ENCODE measurements around the gene GPR171.
"Not testable (repeated sequence)": the region's sequence is repeated elsewhere in the genome, so short reads cannot be mapped to it uniquely, and the experiment has no call there.

Gene GPR171, protein sequence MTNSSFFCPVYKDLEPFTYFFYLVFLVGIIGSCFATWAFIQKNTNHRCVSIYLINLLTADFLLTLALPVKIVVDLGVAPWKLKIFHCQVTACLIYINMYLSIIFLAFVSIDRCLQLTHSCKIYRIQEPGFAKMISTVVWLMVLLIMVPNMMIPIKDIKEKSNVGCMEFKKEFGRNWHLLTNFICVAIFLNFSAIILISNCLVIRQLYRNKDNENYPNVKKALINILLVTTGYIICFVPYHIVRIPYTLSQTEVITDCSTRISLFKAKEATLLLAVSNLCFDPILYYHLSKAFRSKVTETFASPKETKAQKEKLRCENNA

DNA sequence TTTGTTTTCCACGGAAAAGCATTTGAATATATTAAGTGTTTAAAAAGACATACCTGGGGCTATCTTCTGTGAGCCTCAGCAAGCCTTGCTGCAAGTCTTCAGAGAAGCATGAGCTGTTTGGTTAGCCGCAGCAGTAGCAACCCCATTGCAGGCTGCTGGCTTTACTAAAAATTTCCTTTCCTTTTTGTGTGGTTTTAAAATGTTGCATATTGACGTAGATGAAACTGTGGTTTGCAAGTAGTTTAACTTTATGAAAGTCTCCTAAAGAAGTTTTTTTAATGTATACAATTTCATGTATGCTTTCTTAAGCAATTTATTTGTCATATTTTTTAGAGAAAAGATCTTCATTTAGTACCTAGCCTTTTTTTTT lies at the start of gene GPR171:
TSS of gene GPR171 (minus strand) at position 166 of the 370 bp plus-strand sequence. CDS start 3,830 bp downstream, outside the sequence.
- DNase-seq = peak; percentile 72 to 85

DNA sequence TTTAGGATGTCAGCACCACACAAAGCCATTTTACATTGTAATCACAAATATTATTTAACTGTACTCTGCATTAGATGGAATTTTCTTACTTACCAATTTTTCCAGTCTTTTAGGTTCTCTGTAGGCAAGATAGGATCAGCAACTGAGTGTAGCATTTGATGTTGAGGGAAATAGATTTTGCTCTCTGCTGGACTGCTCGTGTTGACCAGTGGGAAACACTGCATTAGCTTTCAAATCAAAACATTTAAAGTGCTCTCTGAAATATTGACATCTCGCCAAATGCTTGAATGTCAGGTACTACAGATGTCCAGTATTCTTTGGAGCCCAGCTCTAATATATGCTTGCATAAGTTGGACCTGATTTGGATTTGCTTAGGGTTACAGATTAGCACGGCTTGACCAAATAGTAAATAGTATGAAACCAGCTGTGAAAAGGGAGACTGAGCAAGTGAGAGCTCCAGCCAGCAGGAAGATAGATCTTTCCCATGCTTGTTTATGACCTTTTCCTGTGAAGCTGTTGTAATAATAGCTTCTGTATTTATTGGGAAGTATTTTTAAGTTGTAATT lies 45.8 kb upstream of the GPR171 start:
- DNase-seq = no peak

DNA sequence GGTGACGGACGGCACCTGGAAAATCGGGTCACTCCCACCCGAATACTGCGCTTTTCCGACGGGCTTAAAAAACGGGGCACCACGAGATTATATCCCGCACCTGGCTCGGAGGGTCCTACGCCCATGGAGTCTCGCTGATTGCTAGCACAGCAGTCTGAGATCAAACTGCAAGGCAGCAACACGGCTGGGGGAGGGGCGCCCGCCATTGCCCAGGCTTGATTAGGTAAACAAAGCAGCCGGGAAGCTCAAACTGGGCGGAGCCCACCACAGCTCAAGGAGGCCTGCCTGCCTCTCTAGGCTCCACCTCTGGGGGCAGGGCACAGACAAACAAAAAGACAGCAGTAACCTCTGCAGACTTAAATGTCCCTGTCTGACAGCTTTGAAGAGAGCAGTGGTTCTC lies 39.0 kb upstream of the GPR171 start:
- DNase-seq = not testable (repeated sequence)

DNA sequence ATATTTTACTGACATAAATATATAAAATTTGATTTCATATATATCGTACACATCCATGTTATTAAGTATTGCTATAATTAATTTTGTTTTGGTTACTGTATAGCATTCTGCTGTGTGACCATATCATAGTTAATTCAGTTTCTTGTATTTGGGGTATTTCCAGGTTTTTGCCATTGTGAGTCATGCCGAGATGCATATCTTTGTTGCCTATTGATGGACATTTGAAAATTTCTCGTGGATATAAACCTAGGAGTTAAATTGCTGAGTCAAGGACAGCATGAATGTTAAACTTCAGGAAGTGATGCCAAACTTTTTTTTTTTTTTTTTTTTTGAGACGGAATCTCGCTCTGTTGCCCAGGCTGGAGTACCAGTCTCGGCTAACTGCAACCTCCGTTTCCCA lies 33.7 kb upstream of the GPR171 start:
- DNase-seq = no peak

DNA sequence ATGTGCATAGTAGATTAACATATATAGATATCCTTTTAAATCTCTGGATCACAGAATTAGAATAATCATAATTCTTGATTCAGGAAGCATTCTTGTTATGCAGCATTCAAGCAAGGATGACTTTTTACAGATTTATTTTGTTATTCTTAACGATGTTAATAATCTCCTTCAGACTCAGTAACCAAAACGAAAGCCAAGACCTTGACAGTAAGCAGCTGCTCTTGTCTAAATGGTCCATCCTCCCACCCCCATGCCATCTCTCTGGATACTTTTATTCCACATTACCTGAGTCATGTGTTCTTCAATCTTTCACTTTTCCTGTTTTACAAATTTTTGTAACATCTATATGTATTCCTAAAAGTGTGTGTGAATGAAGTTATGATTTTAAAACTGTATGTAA lies 33.3 kb upstream of the GPR171 start:
- DNase-seq = no peak

DNA sequence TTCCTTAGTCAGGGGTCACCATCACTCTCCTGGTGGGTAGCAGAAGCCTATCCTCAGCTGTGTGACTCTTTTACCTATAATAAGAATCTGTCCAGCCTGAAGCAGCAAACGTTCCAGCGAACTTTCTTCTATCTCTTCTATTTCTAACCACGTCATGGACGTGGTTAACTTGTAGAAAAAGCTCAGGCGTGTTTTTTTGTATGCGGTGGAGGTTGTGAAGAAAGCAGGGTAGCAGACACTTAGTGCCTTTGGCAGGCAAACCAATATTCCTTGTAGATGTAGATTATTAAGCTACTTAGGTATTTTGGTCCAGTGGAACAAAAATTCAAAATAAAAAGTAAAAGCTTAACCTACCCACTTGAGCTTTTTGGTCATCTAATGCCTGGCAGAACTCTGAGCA lies 31.8 kb upstream of the GPR171 start:
- no peak for DNase-seq

DNA sequence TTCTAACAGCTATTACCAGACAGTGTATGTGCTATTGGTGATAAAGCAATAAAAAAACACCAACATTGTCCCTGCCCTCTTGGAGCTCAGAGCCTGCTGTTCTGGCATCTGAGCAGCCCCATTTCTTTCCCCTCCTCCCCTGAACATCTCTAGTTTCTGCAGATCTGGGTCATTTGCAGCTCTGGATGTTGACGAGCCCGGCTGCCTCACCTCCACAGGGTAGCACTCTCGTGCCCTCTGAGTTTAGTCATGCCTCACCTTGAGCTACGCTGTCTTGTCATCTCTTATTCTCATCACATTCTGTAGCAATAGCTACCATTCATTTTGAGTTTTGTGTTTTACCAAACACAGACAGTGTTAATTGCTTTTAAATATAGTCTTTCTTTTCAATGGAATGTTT lies 30.0 kb upstream of the GPR171 start:
- no peak for DNase-seq

DNA sequence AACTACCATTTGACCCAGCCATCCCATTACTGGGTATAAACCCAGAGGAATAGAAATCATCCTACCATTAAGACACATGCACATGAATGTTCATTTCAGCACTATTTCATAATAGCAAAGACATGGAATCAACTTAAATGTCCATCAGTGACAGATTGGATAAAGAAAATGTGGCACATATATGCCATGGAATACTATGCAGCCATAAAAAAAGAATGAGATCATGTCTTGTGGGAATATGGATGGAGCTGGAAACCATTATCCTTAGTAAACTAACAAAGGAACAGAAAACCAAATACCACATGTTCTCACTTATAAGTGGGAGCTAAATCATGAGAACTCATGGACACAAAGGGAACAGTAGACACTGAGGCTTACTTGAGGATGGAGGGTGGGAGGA lies 29.4 kb upstream of the GPR171 start:
- DNase-seq = not testable (repeated sequence)

DNA sequence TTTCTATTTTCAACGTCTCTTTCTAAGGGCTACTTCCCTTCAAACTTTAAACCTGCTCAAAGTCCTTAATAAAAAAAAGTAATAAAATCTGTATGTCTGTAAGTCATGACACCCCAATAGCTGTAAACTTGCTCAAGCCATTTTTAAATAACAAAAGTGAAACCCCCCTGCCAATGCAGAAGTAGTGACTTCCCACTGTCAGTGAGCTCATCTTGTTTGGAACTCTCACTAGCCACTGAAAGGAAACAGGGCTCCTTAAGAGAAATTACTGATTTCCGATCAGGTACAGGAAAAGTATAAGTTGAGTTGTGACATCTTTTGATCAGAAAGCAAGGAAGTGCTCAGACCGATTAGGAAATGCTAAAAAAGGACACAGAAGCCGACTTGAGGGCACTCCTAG lies 27.6 kb upstream of the GPR171 start:
- peak; percentile 55 to 70 for DNase-seq

DNA sequence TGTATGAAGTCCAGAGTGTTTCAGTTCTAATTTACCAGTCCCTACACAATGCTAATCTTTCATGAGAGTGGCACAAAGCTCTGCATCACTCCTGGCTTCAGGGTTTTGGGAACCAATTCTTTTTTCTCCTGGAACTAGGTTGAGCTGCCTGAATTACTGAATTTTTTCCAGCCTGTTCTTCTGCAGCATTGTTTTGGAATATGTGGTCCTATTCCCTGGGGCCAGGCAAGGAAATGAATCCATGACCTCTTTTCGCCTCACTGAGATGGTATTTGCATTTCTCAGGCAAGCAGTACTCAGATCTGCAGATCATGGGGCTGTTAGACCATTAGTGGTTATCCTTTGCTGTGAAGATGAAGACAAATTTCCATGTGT lies 25.6 kb upstream of the GPR171 start:
- DNase-seq = no peak

DNA sequence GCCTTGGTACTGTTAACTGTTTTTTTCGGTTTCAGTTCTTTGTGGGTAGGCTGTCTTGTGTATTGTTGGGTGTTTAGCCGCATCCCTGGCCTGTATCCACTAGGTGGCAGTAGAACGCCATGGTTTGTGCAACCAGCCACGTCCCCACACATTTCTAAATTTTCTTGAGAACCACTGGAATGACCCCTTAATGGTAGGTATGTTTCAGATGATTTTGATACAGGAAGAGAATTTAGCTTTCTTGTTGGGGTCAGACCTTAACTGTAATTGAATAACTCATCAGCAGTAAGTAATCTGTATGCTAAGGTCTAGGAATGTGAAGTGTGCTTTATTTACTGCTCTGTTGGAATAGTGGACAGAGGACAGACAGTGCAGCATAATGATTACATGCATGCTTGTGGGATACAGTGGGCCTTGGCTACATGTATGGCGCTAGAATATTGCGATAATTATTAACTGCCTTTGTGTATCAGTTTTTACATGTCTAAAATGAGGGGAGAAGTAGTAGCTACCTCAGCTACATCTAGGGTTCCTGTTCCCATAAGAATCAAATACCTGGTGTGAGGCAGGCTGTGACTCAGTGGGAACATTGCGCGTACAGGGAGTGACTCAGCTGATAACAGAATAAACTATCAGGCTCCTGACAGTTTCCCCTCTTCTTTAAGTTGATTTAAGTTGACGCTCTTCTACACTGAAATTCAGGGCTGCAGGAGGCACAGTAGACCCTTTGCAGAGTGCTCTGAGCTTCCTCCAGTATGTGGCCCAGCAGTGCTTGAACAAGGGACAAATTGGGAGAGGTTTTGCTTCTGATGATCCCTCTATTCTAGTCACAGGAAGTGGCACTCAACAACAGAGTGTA lies 25.0 kb upstream of the GPR171 start:
- peak; percentile 82 to 87 for DNase-seq

DNA sequence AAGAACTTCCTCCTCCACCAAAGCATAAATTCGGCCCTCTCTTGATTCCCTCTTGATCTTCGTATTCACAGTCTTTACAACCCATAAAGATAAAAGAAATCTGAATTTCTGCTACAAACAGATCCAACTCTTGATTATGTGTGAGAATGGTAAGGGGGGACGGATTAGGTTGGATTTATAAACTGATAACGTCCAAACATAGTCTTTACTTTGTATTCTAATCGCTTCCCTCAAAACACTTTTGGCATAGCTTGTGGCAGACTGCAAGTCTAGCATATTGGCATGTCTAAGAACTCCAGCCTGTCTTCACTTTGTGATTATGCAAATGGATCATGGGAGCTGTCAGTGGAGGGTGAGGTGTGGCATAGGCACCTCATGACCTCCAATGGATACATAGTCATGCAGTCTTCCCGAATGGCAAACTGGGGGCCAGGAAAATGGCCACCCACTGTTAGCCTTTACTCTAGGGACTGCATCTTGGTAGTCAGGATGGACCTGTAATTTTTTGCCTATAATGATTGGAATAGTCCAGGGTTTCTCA lies 24.3 kb upstream of the GPR171 start:
- DNase-seq = no peak

DNA sequence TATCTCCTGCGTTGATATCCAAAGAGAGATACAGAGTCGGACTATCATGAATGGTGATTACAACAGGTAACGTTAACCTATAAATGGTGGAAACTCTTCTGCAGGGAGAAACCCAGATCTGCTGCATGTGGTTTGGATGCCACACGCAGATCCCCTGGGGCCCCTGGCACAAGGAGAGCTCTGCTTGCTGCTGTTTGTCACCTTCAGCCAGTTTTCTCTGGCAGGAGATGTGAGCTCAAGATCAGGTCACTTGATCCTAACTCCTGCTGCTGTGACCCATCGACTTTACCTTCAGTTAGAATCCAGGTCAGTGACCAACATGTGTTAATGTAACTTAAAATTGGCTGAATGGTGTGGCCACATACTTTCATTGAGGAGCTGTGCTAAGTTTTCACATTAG lies 23.8 kb upstream of the GPR171 start:
- DNase-seq = no peak

DNA sequence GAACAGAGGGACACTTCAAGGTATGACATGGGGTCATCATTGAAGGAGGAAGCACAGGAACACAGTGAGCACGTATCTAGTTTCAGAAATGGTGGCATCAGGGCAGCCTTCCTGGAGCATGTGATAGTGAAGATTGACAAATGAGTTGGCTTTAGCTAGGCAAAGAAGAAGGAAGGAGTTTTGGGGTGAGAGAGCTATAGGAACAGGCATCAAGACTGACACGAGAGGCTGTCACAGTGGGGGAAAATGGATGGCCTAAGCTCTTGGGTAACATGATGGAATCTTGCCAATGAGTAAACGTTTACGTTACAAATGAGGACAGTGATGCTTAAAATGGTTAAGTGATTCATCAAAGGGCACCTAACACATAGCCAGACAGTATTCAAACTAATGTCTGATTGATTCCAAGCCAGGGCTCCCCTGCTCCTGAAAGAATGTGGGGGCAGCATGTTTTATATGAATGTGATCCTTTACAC lies 23.1 kb upstream of the GPR171 start:
- no peak for DNase-seq

DNA sequence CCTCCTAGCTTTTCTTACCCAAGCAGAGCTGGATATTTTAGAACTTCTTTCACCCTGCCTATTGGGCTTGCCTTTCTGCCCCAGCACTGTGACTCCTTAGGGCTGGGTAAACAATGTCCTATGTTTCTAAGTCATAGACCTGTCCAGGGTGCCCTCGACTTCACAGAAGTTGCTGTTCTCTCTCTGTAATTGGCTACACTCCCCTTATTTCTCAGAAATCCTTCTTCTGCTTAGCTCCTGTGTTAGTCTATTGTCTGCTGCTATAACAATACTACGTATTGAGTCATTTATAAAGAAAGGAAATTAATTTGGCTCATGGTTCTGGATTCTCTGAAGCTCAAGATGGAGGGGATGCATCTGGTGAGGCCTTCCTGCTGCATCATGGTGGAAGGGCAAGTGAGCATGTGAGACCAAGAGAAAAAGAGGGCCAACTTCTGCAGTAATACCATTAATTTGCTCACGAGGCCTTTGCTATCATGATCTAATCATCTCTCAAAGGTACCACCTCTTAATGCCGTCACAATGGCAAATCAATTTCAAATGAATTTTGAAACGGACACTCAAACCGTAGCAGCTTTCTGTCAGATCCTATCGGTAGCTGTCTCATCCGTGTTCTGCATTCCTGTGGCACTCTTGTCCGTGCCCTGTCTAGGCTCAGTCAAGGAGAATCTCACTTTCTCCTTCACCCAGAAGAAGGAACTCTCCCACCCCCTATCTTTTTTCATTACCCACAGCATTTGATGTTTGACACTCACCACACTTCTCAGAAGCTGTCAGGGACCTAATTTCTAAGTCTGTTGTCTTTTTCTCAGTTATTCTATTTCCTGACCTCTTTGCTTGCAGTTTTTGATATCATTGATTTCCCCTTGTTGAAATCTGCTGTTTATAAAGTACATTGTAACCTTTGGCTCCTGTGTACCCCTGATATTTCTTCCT lies 22.3 kb upstream of the GPR171 start:
- peak in 1 of 2 donors; percentile 32 for DNase-seq

DNA sequence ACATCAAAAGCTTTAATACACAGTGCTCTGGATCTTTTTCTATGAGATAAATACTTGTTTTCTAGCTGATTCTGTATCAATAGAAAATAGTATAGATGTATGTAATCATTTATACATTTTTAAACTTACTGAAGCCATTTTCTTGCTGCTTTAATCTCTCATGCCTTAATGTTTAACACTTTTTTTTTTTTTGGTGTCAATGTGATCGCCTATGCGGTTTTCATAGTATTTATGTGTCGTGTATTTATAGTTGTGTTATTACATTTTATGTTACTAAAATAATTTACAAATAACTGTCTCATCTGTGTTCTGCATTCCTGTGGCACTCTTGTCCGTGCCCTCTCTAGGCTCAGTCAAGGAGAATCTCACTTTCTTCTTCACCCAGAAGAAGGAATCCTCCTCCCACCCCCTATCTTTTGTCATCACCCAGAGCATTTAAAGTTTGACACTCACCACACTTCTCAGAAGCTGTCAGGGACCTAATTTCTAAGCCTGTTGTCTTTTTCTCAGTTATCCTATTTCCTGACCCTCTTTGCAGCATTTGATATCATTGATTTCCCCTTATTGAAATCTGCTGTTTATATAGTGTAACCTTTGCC lies 21.4 kb upstream of the GPR171 start:
- no peak for DNase-seq

DNA sequence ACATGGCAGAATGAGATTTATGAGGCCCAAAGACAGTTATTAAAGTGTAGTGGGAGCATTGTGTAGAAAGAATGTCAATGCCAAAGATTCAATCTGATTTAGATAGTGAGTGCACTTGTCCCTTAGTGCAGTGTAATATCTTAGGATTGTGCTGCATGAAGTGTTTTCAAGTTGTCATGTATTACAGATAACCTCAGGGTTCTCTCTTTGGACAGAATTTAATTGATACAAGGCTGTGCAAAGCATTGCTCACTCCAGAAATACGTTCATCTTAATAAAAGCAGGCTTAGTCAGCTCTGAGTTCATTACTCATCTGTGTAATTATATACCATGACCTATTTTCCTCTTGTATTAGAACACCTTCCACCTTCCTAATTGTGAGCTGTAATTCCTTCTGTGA lies 16.0 kb upstream of the GPR171 start:
- DNase-seq = no peak

DNA sequence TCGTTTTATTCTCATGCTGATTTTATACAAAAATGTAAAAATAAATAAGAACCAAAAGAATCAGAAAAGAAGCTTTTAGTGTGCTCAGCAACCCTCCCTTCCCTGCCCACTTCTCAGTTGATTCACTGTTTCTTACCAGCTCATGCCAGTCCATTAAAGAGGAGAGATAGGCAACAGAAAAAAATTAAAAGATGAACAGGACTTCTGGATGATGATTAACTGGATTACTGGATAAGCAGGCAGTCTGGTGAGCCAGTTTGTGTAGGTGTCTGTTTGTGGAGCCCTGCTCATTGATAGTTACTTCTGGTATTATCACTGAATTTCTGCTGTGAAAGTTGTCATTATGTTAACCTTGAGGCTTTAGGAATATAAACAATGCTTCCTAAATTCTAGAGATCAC lies 15.1 kb upstream of the GPR171 start:
- DNase-seq = no peak

DNA sequence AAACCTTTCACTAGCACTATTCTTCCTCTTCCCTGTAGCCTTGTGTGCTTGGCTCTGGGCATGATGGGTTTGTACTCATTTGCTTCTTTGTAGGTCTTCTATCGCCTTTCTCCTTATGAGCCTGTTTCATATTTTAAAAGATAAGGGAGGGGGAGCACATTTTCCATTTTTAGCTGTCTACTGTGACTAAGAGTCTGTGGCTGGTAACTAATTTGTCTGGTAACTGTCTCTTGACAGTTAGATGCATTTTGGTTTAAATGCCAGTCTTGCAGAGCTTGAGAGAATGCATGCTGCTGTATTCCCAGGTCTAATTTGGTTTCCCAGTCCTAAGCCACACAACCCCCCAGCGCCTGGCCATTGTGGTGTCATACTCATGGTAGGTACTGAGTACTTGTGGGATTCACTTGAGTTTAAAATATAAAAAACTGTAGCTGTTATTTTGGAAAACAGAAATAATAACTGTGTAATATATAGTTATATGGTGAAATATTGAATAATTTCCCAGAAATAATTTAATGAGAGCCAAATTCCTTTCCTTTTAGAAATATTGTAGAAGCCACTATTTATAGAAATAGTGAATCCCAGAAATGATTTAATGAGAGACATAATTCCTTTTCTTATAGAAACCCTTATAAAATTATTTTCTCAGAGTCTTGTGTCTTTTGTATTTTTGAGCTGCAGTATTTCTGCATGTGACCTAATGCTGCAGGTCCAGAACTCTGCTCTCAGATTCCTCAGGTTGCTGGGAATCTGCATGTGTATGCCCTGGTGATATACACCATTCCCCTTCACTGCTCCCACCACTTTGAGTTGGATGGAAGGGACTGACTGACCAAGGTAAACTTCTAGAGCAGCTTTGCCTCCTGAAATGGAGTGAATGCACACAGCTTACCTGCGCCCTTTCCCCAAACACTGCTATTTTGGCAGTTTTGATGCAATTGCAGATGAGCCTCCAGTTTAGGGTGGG lies 13.9 kb upstream of the GPR171 start:
- no peak for DNase-seq

DNA sequence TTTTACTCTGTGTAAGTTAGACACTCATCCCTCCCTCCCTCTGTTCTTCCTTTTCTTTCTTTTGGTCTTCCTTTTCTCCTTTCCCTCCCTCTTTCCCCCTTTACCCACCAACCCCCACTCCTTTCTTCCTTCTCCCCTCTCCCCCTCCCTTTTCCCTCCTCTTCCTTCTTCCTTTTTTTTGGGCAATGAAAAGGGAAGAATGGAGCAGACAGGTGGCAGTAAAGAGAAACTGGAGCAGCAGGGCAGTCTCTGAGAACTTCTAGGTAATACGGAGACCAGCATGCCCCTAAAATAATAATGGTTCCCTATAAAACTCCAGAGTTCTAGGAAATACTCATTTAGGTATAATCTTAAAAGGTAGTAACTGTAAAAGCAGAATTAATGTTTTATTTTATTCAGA lies 11.4 kb upstream of the GPR171 start:
- no peak for DNase-seq

DNA sequence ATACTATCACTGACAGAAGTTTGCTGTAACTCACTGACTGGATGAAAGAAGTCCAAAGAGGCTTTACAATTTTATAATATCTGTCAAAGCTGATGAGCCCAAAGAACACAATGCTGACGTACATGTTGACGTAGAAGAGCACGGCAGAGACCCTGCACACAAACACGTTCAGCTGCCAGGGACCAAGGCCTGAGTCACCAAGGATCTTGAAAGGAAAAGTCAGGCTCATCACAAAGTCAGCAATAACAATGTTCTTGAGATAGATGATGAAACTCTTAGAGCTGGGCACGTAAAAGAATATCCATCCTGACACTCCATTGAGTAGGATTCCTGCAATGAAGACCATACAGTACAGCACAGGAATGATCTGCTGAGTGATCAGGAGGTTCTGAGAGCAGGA lies 10.9 kb upstream of the GPR171 start:
- no peak for DNase-seq
